ENCODE data around the gene CBFB. TPM values are rescaled to one million over a fixed set of nuclear protein-coding genes. Genes with fewer than 3 reads are reported as not detected.

The CBFB gene
- total and polyA plus RNA-seq, 2 of the 4 experiments (the other 2 are of a cell fraction) = 44.2 to 48.0 TPM

- no peaks in the 10 kb centered on the region for H3K79me1 ChIP-seq (ENCODE audit: low read depth in 1 of 2, low read length in 2 of 2)
- dilution Hi-C loops (cut with HindIII; ENCODE audit: low sequenced_read_pairs, unreplicated experiment) = no loop called here
Observed at GRCh38 chr16:66991545-66992077, 37.3 kb upstream of the CBFB start.

More at GRCh38 chr16:66991545-66992077, 37.3 kb upstream of the CBFB start:
- Histone ChIP-seq H3K27me3 (ENCODE audit: control insufficient read depth, insufficient read depth, low read length) (peaks cover 3% of the 10 kb centered on the region; the same call in 1 of the 2 replicates), H3K23ac (ENCODE audit: low read depth, low read length) (no peak overlapping the region), H3K4me1 (ENCODE audit: control insufficient read depth, insufficient read depth, low read length) (peaks cover 6% of the 10 kb centered on the region), H3K36me3 (ENCODE audit: control insufficient read depth, insufficient read depth, low read length) (no peaks in the 10 kb centered on the region), H3K27ac (ENCODE audit: insufficient read depth, low read length) (no peak overlapping the region), H3K9ac (ENCODE audit: low read depth, low read length) (no peak overlapping the region), H3K18ac (ENCODE audit: low read depth, low read length) (no peak overlapping the region), H2AK5ac (ENCODE audit: low read depth, low read length) (no peak overlapping the region), H3K14ac (replicated peaks; ENCODE audit: low read depth, low read length) (no peak overlapping the region), H2BK15ac (ENCODE audit: low read depth, low read length) (no peak overlapping the region), H2BK20ac (ENCODE audit: low read depth, low read length) (no peak overlapping the region), H3K4ac (ENCODE audit: low read depth, low read length) (no peak overlapping the region), H2AFZ (replicated peaks; ENCODE audit: low read length, poor library complexity) (no peak overlapping the region), H4K5ac (ENCODE audit: low read depth, low read length) (no peak overlapping the region), H3K56ac (ENCODE audit: extremely low read depth, insufficient read depth, low read length) (no peak overlapping the region), H4K20me1 (ENCODE audit: insufficient read depth, low read length) (no peaks in the 10 kb centered on the region), H2BK5ac (ENCODE audit: low read depth, low read length, poor library complexity, severe bottlenecking) (no peak overlapping the region), H2BK120ac (ENCODE audit: low read depth, low read length) (no peak overlapping the region), H3K9me3 (ENCODE audit: control insufficient read depth, insufficient read depth, low read length) (no peaks in the 10 kb centered on the region), H2AK9ac (replicated peaks; ENCODE audit: low read depth, low read length, poor library complexity) (no peak overlapping the region), H3K9me1 (ENCODE audit: insufficient read depth, low read length) (peaks cover 4% of the 10 kb centered on the region; the same call in 1 of the 2 replicates), H3K4me2 (ENCODE audit: low read depth, low read length) (no peak overlapping the region), H3K4me3 (ENCODE audit: insufficient read depth, low read depth, low read length) (no peak overlapping the region), H4K91ac (ENCODE audit: insufficient read depth, low read depth, low read length) (no peak overlapping the region), H4K8ac (ENCODE audit: low read depth in 2 of 2, low read length in 2 of 2) (no peak overlapping the region)
- POLR2A ChIA-PET (ENCODE audit: unreplicated experiment) = no interaction called here
- no peak for TF ChIP-seq MXI1 (IDR thresholded peaks at IDR 0.05; ENCODE audit: borderline replicate concordance, low read depth, low read length)
- no peak for TF ChIP-seq NFE2L2 (IDR thresholded peaks at IDR 0.05; ENCODE audit: low read depth, low read length)
- TF ChIP-seq FOS (IDR thresholded peaks at IDR 0.05; ENCODE audit: low read depth, low read length) = no peak
- no peak for TF ChIP-seq SMC3 (IDR thresholded peaks at IDR 0.05; ENCODE audit: low read depth, low read length)
- no peak for TF ChIP-seq BHLHE40 (IDR thresholded peaks at IDR 0.05; ENCODE audit: low read depth, low read length)
- no peak for TF ChIP-seq CTCF (conservative IDR thresholded peaks at IDR 0.05; ENCODE audit: low read depth, low read length)
- no peak for TF ChIP-seq ELK1 (IDR thresholded peaks at IDR 0.05; ENCODE audit: borderline replicate concordance, low read depth, low read length)
- no peak for TF ChIP-seq RCOR1 (IDR thresholded peaks at IDR 0.05; ENCODE audit: insufficient replicate concordance, low read length)
- no peak for TF ChIP-seq MAZ (IDR thresholded peaks at IDR 0.05; ENCODE audit: borderline replicate concordance, low read depth, low read length)
- no peak for TF ChIP-seq POLR2A (IDR thresholded peaks at IDR 0.05; ENCODE audit: low read depth, low read length)
- no peak for TF ChIP-seq MAFK (IDR thresholded peaks at IDR 0.05; ENCODE audit: low read depth, low read length)
- TF ChIP-seq RAD21 (IDR thresholded peaks at IDR 0.05; ENCODE audit: low read length) = no peak
- TF ChIP-seq USF2 (IDR thresholded peaks at IDR 0.05; ENCODE audit: low read depth, low read length) = no peak
- no peak for TF ChIP-seq RFX5 (IDR thresholded peaks at IDR 0.05; ENCODE audit: low read depth, low read length)
- no peak for TF ChIP-seq CEBPB (IDR thresholded peaks at IDR 0.05; ENCODE audit: low read depth, low read length)
- TF ChIP-seq CHD1 (IDR thresholded peaks at IDR 0.05; ENCODE audit: low read depth, low read length) = no peak
- intact Hi-C loops (cut with micrococcal nuclease) (no loop called here), in situ Hi-C loops (cut with MboI; ENCODE audit: low sequenced_read_pairs) (no loop called here)
- no TSS peak for BruUV-seq (replicated peaks)
- no peak for ATAC-seq (ENCODE audit: low read depth)
- DNase-seq = no peak
- no CpG with 5 or more reads among the region's 2 CpGs for WGBS, 2 experiments (ENCODE audit: extremely low coverage in 2 of 2, insufficient read length in 1 of 2)
- CTCF ChIA-PET = interaction anchor here (1.1 kb wide), 1 partner anchor 163 kb away, joined by 3 read pairs; no protein-coding TSS in a partner anchor

All from IMR-90 (cell line).